Calu3 (cell line): ENCODE data around the gene KCNG1. TPM values are rescaled to one million over a fixed set of nuclear protein-coding genes. Genes with fewer than 3 reads are reported as not detected.

Source experiments
- BruUV-seq: library from RNA; stranded (reverse); fragments of 400-500 nt; replicated peaks from 2 replicates; lab custom pipeline; 2021; lab: Mats Ljungman, UMichigan
- CTCF ChIA-PET: fragments of 300-600 bp; sonication (Branson Sonifier 250); formaldehyde crosslinking; loops from one replicate; lab custom pipeline; 2022; ENCODE audit warnings: antibody characterized with exemption; lab: Charles Lee
- DNase-seq: peaks from one replicate; pipeline ENCODE4 v3.0.0; 2022
- H3K27ac Mint-ChIP-seq: one replicate; pipeline ENCODE4 v1.8.0; 2022; ENCODE audit warnings: mixed read lengths; ENCODE audit not compliant: unreplicated experiment
- H3K27me3 Mint-ChIP-seq: one replicate; pipeline ENCODE4 v1.8.0; 2022; ENCODE audit warnings: mixed read lengths; ENCODE audit not compliant: unreplicated experiment
- H3K36me3 Mint-ChIP-seq: one replicate; pipeline ENCODE4 v1.8.0; 2022; ENCODE audit warnings: mild to moderate bottlenecking, moderate library complexity, mixed read lengths; ENCODE audit not compliant: insufficient read depth, unreplicated experiment
- H3K4me1 Mint-ChIP-seq: one replicate; pipeline ENCODE4 v1.8.0; 2022; ENCODE audit warnings: mild to moderate bottlenecking, low read depth, mixed read lengths; ENCODE audit not compliant: unreplicated experiment
- H3K4me3 Mint-ChIP-seq: one replicate; pipeline ENCODE4 v1.8.0; 2022; ENCODE audit warnings: mild to moderate bottlenecking, low read depth, moderate library complexity, mixed read lengths; ENCODE audit not compliant: unreplicated experiment
- H3K9me3 Mint-ChIP-seq: one replicate; pipeline ENCODE4 v1.8.0; 2022; ENCODE audit warnings: low read depth, mixed read lengths; ENCODE audit not compliant: unreplicated experiment
- CTCF ChIP-seq: fragments of 200-600 bp; IDR thresholded peaks from one replicate; pipeline ENCODE4 v1.8.0; 2022; ENCODE audit warnings: antibody characterized with exemption; ENCODE audit not compliant: unreplicated experiment
- intact Hi-C: fragments of 100-400 bp; cut with micrococcal nuclease; formaldehyde crosslinking; loops from one replicate; pipeline ENCODE4 v1.10.0; 2022; ENCODE audit not compliant: unreplicated experiment
- total RNA-seq: library from RNA; stranded (reverse); gene quantifications from 2 replicates; pipeline ENCODE4 v1.2.3, GENCODE V29; 2022

KCNG1 gene
- total RNA-seq, 1 experiment from 2014 or later: 3.9 TPM

- no peak for TF ChIP-seq CTCF
- Mint-ChIP-seq H3K27ac (no peak overlapping the region), H3K36me3 (no peaks in the 10 kb centered on the region), H3K4me1 (no peaks in the 10 kb centered on the region), H3K4me3 (no peak overlapping the region), H3K27me3 (peaks cover 45% of the 10 kb centered on the region), H3K9me3 (no peaks in the 10 kb centered on the region)
- intact Hi-C loops: no loop called here
- no peak for DNase-seq
- BruUV-seq: no TSS peak
- CTCF ChIA-PET: interaction anchor here (0.6 to 0.7 kb wide), 2 partner anchors 21 to 69 kb away, joined by 3 to 6 read pairs; no protein-coding TSS in a partner anchor
Measured at GRCh38 chr20:51003753-51004152, 19.2 kb downstream of the KCNG1 start.

- CTCF ChIA-PET: no interaction called here
- intact Hi-C loops: no loop called here
- Mint-ChIP-seq H3K36me3 (no peaks in the 10 kb centered on the region), H3K27ac (no peak overlapping the region), H3K4me3 (no peak overlapping the region), H3K9me3 (no peaks in the 10 kb centered on the region), H3K27me3 (peaks cover 52% of the 10 kb centered on the region), H3K4me1 (no peaks in the 10 kb centered on the region)
- TF ChIP-seq CTCF: no peak
- no peak for DNase-seq
- BruUV-seq: no TSS peak
Measured at GRCh38 chr20:51002633-51003032, 20.3 kb downstream of the KCNG1 start.

GRCh38 chr20:51001430-51002265 is 21.3 kb downstream of the KCNG1 start:
- no peak for TF ChIP-seq CTCF
- Mint-ChIP-seq H3K36me3 (no peaks in the 10 kb centered on the region), H3K4me3 (no peak overlapping the region), H3K27ac (no peak overlapping the region), H3K9me3 (no peaks in the 10 kb centered on the region), H3K27me3 (peaks cover 59% of the 10 kb centered on the region), H3K4me1 (no peaks in the 10 kb centered on the region)
- no TSS peak for BruUV-seq
- CTCF ChIA-PET: interaction anchor here (0.5 to 0.6 kb wide), 2 partner anchors 17 to 593 kb away, joined by 3 to 4 read pairs; no protein-coding TSS in a partner anchor
- intact Hi-C loops: no loop called here
- DNase-seq: no peak

- no peaks in the 10 kb centered on the region for H3K4me1 Mint-ChIP-seq
- H3K4me3 Mint-ChIP-seq: no peak overlapping the region
- no peak overlapping the region for H3K27ac Mint-ChIP-seq
- CTCF ChIA-PET: no interaction called here
- no peaks in the 10 kb centered on the region for H3K9me3 Mint-ChIP-seq
- no peak for DNase-seq
- intact Hi-C loops: no loop called here
- H3K27me3 Mint-ChIP-seq: peaks cover 82% of the 10 kb centered on the region
- BruUV-seq: no TSS peak
- no peaks in the 10 kb centered on the region for H3K36me3 Mint-ChIP-seq
- TF ChIP-seq CTCF: no peak
Measured at GRCh38 chr20:50999355-50999754, 23.6 kb downstream of the KCNG1 start.
